HG03571 (cell line): ENCODE data around the gene NLRP3.
"Not testable (repeated sequence)": the region's sequence is repeated elsewhere in the genome, so short reads cannot be mapped to it uniquely, and the experiment has no call there.

ENCODE experiments used
- ATAC-seq: cut with Tn5 transposase; IDR thresholded peaks from one replicate; pipeline ENCODE4 v1.9.1; 2021; ENCODE audit not compliant: unreplicated experiment

The NLRP3 gene

DNA sequence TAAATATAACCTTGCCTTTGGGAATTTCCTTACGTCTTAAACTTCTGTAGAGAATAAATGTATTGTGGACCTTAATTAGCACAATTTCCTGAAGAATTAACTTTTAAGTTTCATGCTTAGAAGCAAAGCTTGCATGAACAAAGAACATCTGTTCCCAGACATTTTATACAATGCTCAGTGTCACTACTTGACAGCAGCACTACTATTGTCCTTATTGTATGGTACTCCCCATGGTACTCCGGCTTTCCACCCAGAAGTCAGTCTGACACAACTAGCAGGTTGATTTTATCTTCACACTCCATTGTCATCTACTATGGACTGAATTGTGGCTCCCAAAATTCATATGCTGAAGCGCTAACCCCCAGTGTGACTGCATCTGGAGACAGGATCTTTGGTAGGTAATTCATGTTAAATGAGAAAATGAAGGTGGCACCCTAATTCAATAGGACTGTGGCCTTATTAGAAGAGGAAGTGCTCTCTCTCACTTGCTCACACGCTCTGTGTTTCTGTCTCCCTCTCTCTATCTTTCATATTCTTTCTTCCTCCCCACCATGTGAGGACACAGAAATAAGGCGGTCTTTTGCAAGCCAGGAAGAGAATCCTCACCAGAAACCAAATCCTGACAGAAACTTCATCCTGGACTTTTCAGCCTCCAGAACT is 52.6 kb downstream of the NLRP3 start:
- no peak for ATAC-seq

DNA sequence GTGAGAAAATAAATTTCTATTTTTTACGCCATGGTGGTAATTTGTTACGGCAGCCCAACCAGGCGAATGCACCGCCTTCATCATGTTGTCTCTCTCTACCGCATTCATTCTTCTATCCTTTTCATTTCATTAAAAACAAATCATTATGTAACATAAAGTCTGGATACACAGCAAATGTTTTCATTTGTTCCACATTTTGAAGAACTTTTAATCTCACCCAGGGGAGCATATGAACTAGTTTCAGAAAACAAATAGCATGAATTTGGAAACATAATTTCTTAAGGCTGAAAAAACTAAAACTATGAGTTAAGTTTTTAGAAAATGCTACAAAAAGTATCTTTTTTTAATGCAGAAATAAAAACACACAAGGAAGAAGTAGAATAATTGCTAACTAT is 53.2 kb downstream of the NLRP3 start:
- no peak for ATAC-seq

DNA sequence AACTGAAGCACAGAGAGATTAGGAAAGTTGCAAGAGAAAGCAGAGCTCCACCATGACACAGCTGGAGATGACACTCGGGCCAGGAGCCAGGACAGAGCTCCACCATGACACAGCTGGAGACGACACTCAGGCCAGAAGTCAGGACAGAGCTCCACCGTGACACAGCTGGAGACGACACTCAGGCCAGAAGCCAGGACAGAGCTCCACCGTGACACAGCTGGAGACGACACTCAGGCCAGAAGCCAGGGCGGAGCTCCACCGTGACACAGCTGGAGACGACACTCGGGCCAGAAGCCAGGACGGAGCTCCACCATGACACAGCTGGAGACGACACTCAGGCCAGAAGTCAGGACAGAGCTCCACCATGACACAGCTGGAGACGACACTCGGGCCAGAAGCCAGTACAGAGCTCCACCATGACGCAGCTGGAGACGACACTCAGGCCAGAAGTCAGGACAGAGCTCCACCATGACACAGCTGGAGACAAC is 55.0 kb downstream of the NLRP3 start:
- ATAC-seq = not testable (repeated sequence)

- no peak for ATAC-seq
Observed at GRCh38 chr1:247471445-247472016, 55.6 kb downstream of the NLRP3 start.

DNA sequence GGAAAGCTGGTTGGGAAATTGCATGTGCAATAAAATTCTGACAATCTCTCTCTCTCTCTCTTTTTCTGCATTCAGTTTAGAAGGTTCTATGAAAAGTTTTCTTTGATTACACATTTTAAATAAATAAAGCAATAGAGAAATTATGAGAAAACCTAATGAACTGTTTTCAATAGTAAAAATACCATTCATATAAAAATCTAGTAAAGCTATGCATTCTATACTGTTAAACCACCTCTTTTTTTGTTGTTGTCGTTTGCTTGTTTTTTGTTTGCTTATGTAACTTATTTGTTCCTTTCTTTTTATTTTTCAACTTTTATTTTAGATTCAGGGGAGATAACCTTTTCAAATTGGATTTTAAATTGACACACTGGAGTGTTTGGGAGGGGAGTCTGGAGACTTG is 56.1 kb downstream of the NLRP3 start:
- no peak for ATAC-seq

GRCh38 chr1:247474367-247474766 is 58.4 kb downstream of the NLRP3 start:
- ATAC-seq = no peak

- no peak for ATAC-seq
Observed at GRCh38 chr1:247475793-247476192, 59.8 kb downstream of the NLRP3 start.

DNA sequence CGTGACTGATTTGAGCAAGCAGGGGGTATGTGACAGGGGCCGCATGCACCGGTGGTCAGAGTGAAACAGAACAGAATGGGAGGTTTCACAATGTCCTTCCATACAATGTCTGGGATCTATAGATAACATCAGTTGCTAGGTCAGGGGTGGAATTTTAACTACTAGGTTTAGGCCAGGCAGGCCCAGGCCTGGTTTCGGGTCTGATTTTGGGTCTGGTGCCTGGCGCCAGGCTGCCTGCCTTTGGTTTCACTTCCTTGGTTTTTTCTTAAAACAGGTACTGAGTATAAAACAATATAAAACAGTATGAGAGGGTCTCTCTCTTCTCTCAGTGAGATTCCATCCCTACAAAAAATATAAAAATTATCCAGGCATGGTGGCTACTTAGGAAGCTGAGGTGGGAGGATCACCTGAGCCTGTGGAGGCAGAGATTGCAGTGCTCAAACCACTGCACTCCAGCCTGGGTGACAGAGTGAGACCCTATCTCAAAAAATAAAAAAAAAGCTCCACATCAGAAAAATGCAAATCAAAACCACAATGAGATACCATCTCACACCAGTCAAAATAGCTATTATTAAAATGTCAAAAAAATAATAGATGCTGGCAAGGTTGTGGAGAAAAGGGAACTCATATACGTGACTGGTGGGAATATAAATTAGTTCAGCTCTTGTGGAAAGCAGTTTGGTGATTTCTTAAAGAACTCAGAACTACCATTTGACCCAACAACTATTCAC is 60.5 kb downstream of the NLRP3 start:
- ATAC-seq = peak; percentile 64

- ATAC-seq = no peak
Observed at GRCh38 chr1:247482747-247483146, 66.8 kb downstream of the NLRP3 start.

DNA sequence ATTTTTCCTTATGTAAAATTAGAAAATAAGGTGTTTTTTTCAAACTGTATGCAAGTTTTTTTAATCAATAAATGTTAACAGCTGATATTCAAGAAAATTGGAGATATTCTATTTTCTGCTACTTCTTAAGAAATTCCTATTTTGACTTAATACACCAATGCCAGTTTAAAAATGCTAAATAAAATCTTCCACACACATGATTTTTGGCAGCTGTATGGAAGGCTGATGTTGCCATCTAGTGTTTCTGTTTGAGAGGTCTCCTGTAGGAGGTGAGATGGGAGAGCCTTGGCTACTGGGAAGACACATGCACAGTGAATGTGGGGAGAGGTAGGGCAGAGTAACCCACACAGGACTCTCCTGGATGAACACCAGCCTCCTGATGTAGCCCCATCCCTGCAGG is 71.1 kb downstream of the NLRP3 start:
- ATAC-seq = peak; percentile 65

DNA sequence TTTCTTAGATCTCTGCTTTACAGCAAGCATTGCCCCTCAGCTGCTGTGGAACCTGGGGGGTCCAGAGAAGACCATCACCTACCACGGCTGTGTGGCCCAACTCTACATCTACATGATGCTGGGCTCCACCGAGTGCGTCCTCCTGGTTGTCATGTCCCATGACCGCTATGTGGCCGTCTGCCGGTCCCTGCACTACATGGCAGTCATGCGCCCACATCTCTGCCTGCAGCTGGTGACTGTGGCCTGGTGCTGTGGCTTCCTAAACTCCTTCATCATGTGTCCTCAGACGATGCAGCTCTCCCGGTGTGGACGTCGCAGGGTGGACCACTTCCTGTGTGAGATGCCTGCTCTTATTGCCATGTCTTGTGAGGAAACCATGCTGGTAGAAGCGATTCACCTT is 75.4 kb downstream of the NLRP3 start:
- ATAC-seq = no peak

DNA sequence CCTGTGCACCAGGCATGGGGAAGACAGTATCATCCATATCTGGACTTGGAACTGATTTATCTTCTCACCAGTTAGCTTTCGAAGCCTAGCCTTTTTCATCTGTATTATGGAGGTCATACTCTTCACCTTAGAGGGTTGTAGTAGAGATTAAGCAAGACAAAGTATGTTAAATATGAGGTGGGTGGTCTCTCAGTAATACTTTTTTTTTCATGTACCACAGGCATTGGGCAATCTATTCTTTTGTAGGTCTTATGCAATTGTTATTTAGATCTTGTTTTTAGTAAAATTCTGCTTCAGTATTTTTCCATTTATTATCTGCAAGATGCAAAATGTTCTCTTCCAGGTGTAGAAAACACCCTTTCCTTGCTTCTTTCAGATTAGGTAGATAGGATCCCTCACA is 77.1 kb downstream of the NLRP3 start:
- ATAC-seq = no peak

- ATAC-seq = peak; percentile 84
Observed at GRCh38 chr1:247494767-247495166, 78.8 kb downstream of the NLRP3 start.

- ATAC-seq = no peak
Observed at GRCh38 chr1:247496581-247497285, 80.8 kb downstream of the NLRP3 start.
